ENCODE measurements around the gene PXK. TPM values are rescaled to one million over a fixed set of nuclear protein-coding genes. Genes with fewer than 3 reads are reported as not detected.

The PXK gene
- total and polyA plus RNA-seq, 2 donors (not counting 1 experiment from before 2014, with no cell fraction given) = 54.6 to 65.2 TPM

GRCh38 chr3:58425782-58426181, 93.1 kb downstream of the PXK start:
- Histone ChIP-seq H3K9me3 (ENCODE audit: control insufficient read depth, insufficient read depth, low read depth, low read length) (no peaks in the 10 kb centered on the region), H3K36me3 (ENCODE audit: control insufficient read depth, insufficient read depth, low read length) (peaks cover 12% of the 10 kb centered on the region), H2AFZ (ENCODE audit: low read length) (no peak overlapping the region), H3K27me3 (ENCODE audit: control insufficient read depth, insufficient read depth, low read length) (no peaks in the 10 kb centered on the region), H3K27ac (ENCODE audit: insufficient read depth, low read length) (no peak overlapping the region), H3K4me3 (replicated peaks in 1 of 4; ENCODE audit: control extremely low read depth in 1 of 4, insufficient read depth in 1 of 4, low read depth in 3 of 4, low read length in 4 of 4) (no peak overlapping the region), H3K9ac (ENCODE audit: insufficient read depth, low read length) (no peak overlapping the region), H4K20me1 (ENCODE audit: control insufficient read depth, extremely low read depth, insufficient read depth, low read length) (no peaks in the 10 kb centered on the region), H3K4me1 (ENCODE audit: control insufficient read depth, extremely low read depth, insufficient read depth, low read length) (no peaks in the 10 kb centered on the region), H3K4me2 (ENCODE audit: extremely low read depth, insufficient read depth, low read length) (no peak overlapping the region), H3K79me2 (ENCODE audit: control insufficient read depth, insufficient read depth, low read length) (no peaks in the 10 kb centered on the region)
- no peak for DNase-seq (ENCODE audit: low read depth in 2 of 2)
- TF ChIP-seq CTCF (conservative IDR thresholded peaks at IDR 0.05 in 1 of 2, IDR thresholded peaks at IDR 0.05 in 1 of 2; ENCODE audit: low read depth in 1 of 2, low read length in 2 of 2) (no peak), EZH2 (IDR thresholded peaks at IDR 0.05; ENCODE audit: low read length, missing control alignments) (no peak)

- Histone ChIP-seq H3K4me2 (ENCODE audit: extremely low read depth, insufficient read depth, low read length) (no peak overlapping the region), H4K20me1 (ENCODE audit: control insufficient read depth, extremely low read depth, insufficient read depth, low read length) (no peaks in the 10 kb centered on the region), H3K4me3 (replicated peaks in 1 of 4; ENCODE audit: control extremely low read depth in 1 of 4, insufficient read depth in 1 of 4, low read depth in 3 of 4, low read length in 4 of 4) (no peak overlapping the region), H3K9ac (ENCODE audit: insufficient read depth, low read length) (no peak overlapping the region), H2AFZ (ENCODE audit: low read length) (no peak overlapping the region), H3K79me2 (ENCODE audit: control insufficient read depth, insufficient read depth, low read length) (peaks cover 14% of the 10 kb centered on the region), H3K27me3 (ENCODE audit: control insufficient read depth, insufficient read depth, low read length) (no peaks in the 10 kb centered on the region), H3K4me1 (ENCODE audit: control insufficient read depth, extremely low read depth, insufficient read depth, low read length) (peaks cover 4% of the 10 kb centered on the region), H3K9me3 (ENCODE audit: control insufficient read depth, insufficient read depth, low read depth, low read length) (no peaks in the 10 kb centered on the region), H3K36me3 (ENCODE audit: control insufficient read depth, insufficient read depth, low read length) (peaks cover 13% of the 10 kb centered on the region), H3K27ac (ENCODE audit: insufficient read depth, low read length) (no peak overlapping the region)
- DNase-seq (ENCODE audit: low read depth in 2 of 2) = no peak
- TF ChIP-seq EZH2 (IDR thresholded peaks at IDR 0.05; ENCODE audit: low read length, missing control alignments) = no peak
- TF ChIP-seq CTCF (conservative IDR thresholded peaks at IDR 0.05 in 1 of 2, IDR thresholded peaks at IDR 0.05 in 1 of 2; ENCODE audit: low read depth in 1 of 2, low read length in 2 of 2) = no peak
Observed at GRCh38 chr3:58427661-58428361, 95.1 kb downstream of the PXK start.

DNA sequence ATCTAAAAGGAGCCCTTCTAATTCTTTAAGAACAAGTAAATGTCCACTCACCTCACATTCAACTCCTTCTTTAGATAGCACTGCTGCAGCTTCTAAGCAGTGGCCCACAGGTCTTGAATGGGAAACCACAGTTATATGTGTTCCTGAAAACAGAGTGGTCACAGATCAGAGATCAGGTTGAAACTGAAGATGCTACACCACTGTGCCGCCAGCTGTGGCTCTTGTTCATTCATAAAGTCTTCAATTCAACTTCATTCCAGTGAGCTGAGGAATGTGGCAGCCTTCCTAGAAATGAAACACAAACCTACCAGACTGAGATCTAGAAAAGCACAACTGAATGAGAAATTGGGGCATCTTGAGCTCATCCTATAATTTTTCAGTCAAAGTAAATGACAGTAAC, 97.0 kb downstream of the PXK start:
- Histone ChIP-seq H4K20me1 (ENCODE audit: control insufficient read depth, extremely low read depth, insufficient read depth, low read length) (no peaks in the 10 kb centered on the region), H3K36me3 (ENCODE audit: control insufficient read depth, insufficient read depth, low read length) (peaks cover 11% of the 10 kb centered on the region), H3K79me2 (ENCODE audit: control insufficient read depth, insufficient read depth, low read length) (peaks cover 20% of the 10 kb centered on the region), H2AFZ (ENCODE audit: low read length) (no peak overlapping the region), H3K4me3 (replicated peaks in 1 of 4; ENCODE audit: control extremely low read depth in 1 of 4, insufficient read depth in 1 of 4, low read depth in 3 of 4, low read length in 4 of 4) (no peak overlapping the region), H3K9ac (ENCODE audit: insufficient read depth, low read length) (no peak overlapping the region), H3K27me3 (ENCODE audit: control insufficient read depth, insufficient read depth, low read length) (no peaks in the 10 kb centered on the region), H3K4me2 (ENCODE audit: extremely low read depth, insufficient read depth, low read length) (no peak overlapping the region), H3K27ac (ENCODE audit: insufficient read depth, low read length) (no peak overlapping the region), H3K9me3 (ENCODE audit: control insufficient read depth, insufficient read depth, low read depth, low read length) (no peaks in the 10 kb centered on the region), H3K4me1 (ENCODE audit: control insufficient read depth, extremely low read depth, insufficient read depth, low read length) (peaks cover 9% of the 10 kb centered on the region)
- TF ChIP-seq CTCF (conservative IDR thresholded peaks at IDR 0.05 in 1 of 2, IDR thresholded peaks at IDR 0.05 in 1 of 2; ENCODE audit: low read depth in 1 of 2, low read length in 2 of 2) (no peak), EZH2 (IDR thresholded peaks at IDR 0.05; ENCODE audit: low read length, missing control alignments) (no peak)
- peak in 1 of 2 donors; percentile 22 for DNase-seq (ENCODE audit: low read depth in 2 of 2)

All from fibroblast of lung (primary cell).